SH-SY5Y (cell line): ENCODE data around the gene KCNJ14.

Experiments used
- GATA2 ChIP-seq: IDR thresholded peaks from 2 replicates; pipeline ENCODE4 v1.6.1; 2011; ENCODE audit warnings: mild to moderate bottlenecking, low read depth, low read length
- GATA3 ChIP-seq: IDR thresholded peaks from 2 replicates; pipeline ENCODE4 v1.6.1; 2011; ENCODE audit warnings: low read depth, mild to moderate bottlenecking, low read length, moderate library complexity

KCNJ14 gene

GRCh38 chr19:48441360-48442050 lies 13.9 kb upstream of the KCNJ14 start:
- no peak for TF ChIP-seq GATA3
- TF ChIP-seq GATA2: no peak

- no peak for TF ChIP-seq GATA2
- TF ChIP-seq GATA3: no peak
These were observed 13.0 kb upstream of the KCNJ14 start for GRCh38 chr19:48442116-48443035.

- TF ChIP-seq GATA3 (no peak), GATA2 (no peak)
These were observed 12.1 kb upstream of the KCNJ14 start for GRCh38 chr19:48443256-48443655.

- no peak for TF ChIP-seq GATA2
- no peak for TF ChIP-seq GATA3
These were observed 11.6 kb upstream of the KCNJ14 start for GRCh38 chr19:48443731-48444128.

- TF ChIP-seq GATA3: no peak
- TF ChIP-seq GATA2: no peak
These were observed 11.0 kb upstream of the KCNJ14 start for GRCh38 chr19:48444129-48444935.

- no peak for TF ChIP-seq GATA2
- TF ChIP-seq GATA3: no peak
These were observed 10.5 kb upstream of the KCNJ14 start for GRCh38 chr19:48444936-48445200.

- TF ChIP-seq GATA3 (peak; percentile 96), GATA2 (peak; percentile 97)
These were observed 10.1 kb upstream of the KCNJ14 start for GRCh38 chr19:48445256-48445605.

- TF ChIP-seq GATA3 (no peak), GATA2 (no peak)
These were observed 9.5 kb upstream of the KCNJ14 start, which contains the start of gene GRWD1 for GRCh38 chr19:48445606-48446481. Gene GRWD1 (plus strand): TSS chr19:48445983. CDS start chr19:48446006, 23 bp downstream.

- no peak for TF ChIP-seq GATA2
- no peak for TF ChIP-seq GATA3
These were observed 8.8 kb upstream of the KCNJ14 start for GRCh38 chr19:48446579-48446978.

- no peak for TF ChIP-seq GATA3
- TF ChIP-seq GATA2: no peak
These were observed 6.8 kb upstream of the KCNJ14 start for GRCh38 chr19:48448563-48448962.

- TF ChIP-seq GATA3: no peak
- TF ChIP-seq GATA2: no peak
These were observed 4.9 kb upstream of the KCNJ14 start for GRCh38 chr19:48450441-48450840.

GRCh38 chr19:48450863-48451262 lies 4.5 kb upstream of the KCNJ14 start:
- TF ChIP-seq GATA3 (no peak), GATA2 (no peak)

GRCh38 chr19:48451624-48452023 lies 3.8 kb upstream of the KCNJ14 start:
- TF ChIP-seq GATA3: no peak
- no peak for TF ChIP-seq GATA2
